Ovary (tissue), 9 donors: Measurements from ENCODE around the gene ABCC11. TPM values are rescaled to one million over a fixed set of nuclear protein-coding genes. Genes with fewer than 3 reads are reported as not detected.
"Not testable (repeated sequence)": the region's sequence is repeated elsewhere in the genome, so short reads cannot be mapped to it uniquely, and the experiment has no call there.

ENCODE experiments used
- DNase-seq, 5 donors: peaks; one replicate each; pipeline ENCODE4 v3.0.0-alpha.2; 2019 to 2020
- H3K27ac ChIP-seq, 2 donors: fragments of 200-600 bp; one replicate each; pipeline versions ENCODE4 v1.5.1 to v1.8.0; 2019 to 2022
- H3K27me3 ChIP-seq: fragments of 200-600 bp; one replicate; pipeline ENCODE4 v1.8.0; 2022
- H3K36me3 ChIP-seq: fragments of 200-600 bp; sonication (generic); one replicate; pipeline ENCODE4 v1.5.1; 2019
- H3K4me1 ChIP-seq: one replicate; pipeline ENCODE4 v1.8.1; 2013; ENCODE audit warnings: mild to moderate bottlenecking, moderate library complexity; ENCODE audit not compliant: insufficient read depth
- H3K4me3 ChIP-seq: fragments of 200-600 bp; sonication (generic); one replicate; pipeline ENCODE4 v1.5.1; 2017
- H3K9me3 ChIP-seq, 2 donors: fragments of 200-600 bp in 1 of 2; sonication (generic) in 1 of 2; one replicate each; pipeline versions ENCODE4 v1.5.1 to v1.8.1; 2013 to 2019; ENCODE audit warnings: mild to moderate bottlenecking in 1 of 2, moderate library complexity in 1 of 2
- CTCF ChIP-seq, 3 donors: fragments of 450-650 bp in 2 of 3; fragments of 200-600 bp in 1 of 3; IDR thresholded peaks; one replicate each; pipeline versions ENCODE4 v1.5.1 to v1.8.0; 2016 to 2022; ENCODE audit warnings: antibody characterized with exemption in 3 of 3, mild to moderate bottlenecking in 1 of 3
- EP300 ChIP-seq: sonication (generic); formaldehyde crosslinking; IDR thresholded peaks from one replicate; pipeline ENCODE4 v1.6.1; 2017; ENCODE audit warnings: antibody characterized with exemption
- POLR2A ChIP-seq: fragments of 450-650 bp; IDR thresholded peaks from one replicate; pipeline ENCODE4 v1.6.1; 2017; ENCODE audit warnings: antibody characterized with exemption, mild to moderate bottlenecking, moderate library complexity
- WGBS, 3 donors: extraction: QIAGEN DNeasy Blood & Tissue Kit in 1 of 3; methylation state at CpG; one replicate each; pipeline versions ENCODE4 v1.1.5 to v1.1.7; 2013 to 2017; 5-methylcytosine and 5-hydroxymethylcytosine counted together
- intact Hi-C, 4 donors: fragments of 100-400 bp; cut with DNase I; formaldehyde crosslinking; loops; one replicate each; pipeline versions ENCODE4 v1.11.0 to v1.15.1; 2022 to 2023
- polyA plus RNA-seq, 2 donors: library from polyadenylated mRNA; stranded (reverse); fragments of 200-250 nt in 1 of 2; fragments of 350-450 nt in 1 of 2; fragmentation: Illumina TruSeq in 1 of 2; extraction: RNeasy Lipid Tissue Mini Kit (QIAGEN cat#74804) in 1 of 2; gene quantifications; one replicate each; pipeline ENCODE4 v1.2.3, GENCODE V29; 2013 to 2014
- total RNA-seq, 7 donors: library from RNA; depleted of rRNA in 2 of 7; stranded (reverse); fragments of >200 nt in 2 of 7; fragmentation: NEBNext Ultra II Directional in 3 of 7; extraction: Animal tissue kit (Norgen Biotek cat#: 25700) in 3 of 7; gene quantifications; one replicate each; pipeline versions ENCODE4 v1.1.0 to v1.2.4, GENCODE V29; 2016 to 2023
- donor health status: DM: no; HTN: no; CAD: no; lungs with moderate emphysema.
- donor health status: DM: no; HTN: no; CAD: no.
- donor health status: Bipolar disorder and iron deficiency.
- donor health status: DM: yes; HTN: yes; CAD: no.
- donor health status: DM: no; HTN: no; CAD: no.
- donor health status: DM: yes; HTN: yes; CAD: no.

The ABCC11 gene
- total and polyA plus RNA-seq, 9 donors = 0.07 to 5.2 (median 0.22) TPM; not detected in 3

GRCh38 chr16:48172682-48173081 lies 74.7 kb downstream of the ABCC11 start:
- Histone ChIP-seq H3K36me3 (no peaks in the 10 kb centered on the region), H3K27me3 (no peaks in the 10 kb centered on the region), H3K9me3 (no peaks in the 10 kb centered on the region), H3K4me1 (no peaks in the 10 kb centered on the region), H3K4me3 (no peak overlapping the region), H3K27ac (no peak overlapping the region)
- TF ChIP-seq EP300 = no peak
- TF ChIP-seq POLR2A = no peak
- TF ChIP-seq CTCF (IDR thresholded peaks at IDR 0.05) = no peak
- no peak for DNase-seq
- WGBS, 3 donors = 61 to 72% (median 65%) methylated on average over 1 of the region's 1 CpG
- intact Hi-C loops = no loop called here

DNA sequence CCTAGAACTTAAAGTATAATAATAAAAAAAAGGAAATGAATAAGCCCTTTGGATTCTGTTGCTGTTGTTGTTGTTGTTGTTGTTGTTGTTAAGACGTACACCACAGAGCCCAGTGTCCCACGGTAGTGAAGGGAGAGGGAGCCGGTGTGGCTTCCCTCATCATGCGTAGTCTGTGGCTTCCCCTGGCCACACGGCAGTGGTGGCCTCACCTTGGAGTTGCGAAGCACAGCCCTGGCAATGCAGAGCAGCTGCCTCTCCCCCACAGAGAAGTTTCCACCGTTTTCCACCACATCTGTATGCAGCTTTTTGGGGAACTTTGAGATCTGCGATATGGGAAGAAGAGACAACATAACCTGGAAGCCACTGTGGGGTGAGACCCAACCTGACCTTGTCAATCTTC lies 77.4 kb downstream of the ABCC11 start:
- intact Hi-C loops = loop anchor here in 1 of 4 donors (10.0 kb wide), 1 partner anchor 1225 kb away; no protein-coding TSS in a partner anchor
- Histone ChIP-seq H3K4me1 (no peaks in the 10 kb centered on the region), H3K27me3 (no peaks in the 10 kb centered on the region), H3K9me3 (no peaks in the 10 kb centered on the region), H3K36me3 (no peaks in the 10 kb centered on the region), H3K27ac (no peak overlapping the region), H3K4me3 (no peak overlapping the region)
- WGBS, 3 donors = 75 to 78% (median 77%) methylated on average over 8 of the region's 8 CpGs
- DNase-seq = no peak
- no peak for TF ChIP-seq POLR2A

GRCh38 chr16:48168075-48168474 lies 79.3 kb downstream of the ABCC11 start:
- H3K4me3 ChIP-seq = no peak overlapping the region
- H3K4me1 ChIP-seq = no peaks in the 10 kb centered on the region
- no peaks in the 10 kb centered on the region for H3K36me3 ChIP-seq
- whole genome bisulfite sequencing, 3 donors = 70 to 74% (median 73%) methylated on average over 1 of the region's 1 CpG
- no peak for DNase-seq
- TF ChIP-seq CTCF (IDR thresholded peaks at IDR 0.05) = no peak
- H3K27me3 ChIP-seq = no peaks in the 10 kb centered on the region
- H3K9me3 ChIP-seq = no peaks in the 10 kb centered on the region
- no peak overlapping the region for H3K27ac ChIP-seq
- intact Hi-C loops = loop anchor here in 1 of 4 donors (10.0 kb wide), 1 partner anchor 1223 kb away; no protein-coding TSS in a partner anchor

- not testable (repeated sequence) for DNase-seq, H3K4me3 ChIP-seq, H3K4me1 ChIP-seq, H3K36me3 ChIP-seq, H3K27me3 ChIP-seq, H3K9me3 ChIP-seq, H3K27ac ChIP-seq
- intact Hi-C loops = loop anchor here in 1 of 4 donors (10.0 kb wide), 1 partner anchor 1222 kb away; no protein-coding TSS in a partner anchor
- 89 to 95% (median 93%) methylated on average over 5 of the region's 5 CpGs for WGBS, 3 donors
Measured at GRCh38 chr16:48166617-48167016, 80.7 kb downstream of the ABCC11 start.

DNA sequence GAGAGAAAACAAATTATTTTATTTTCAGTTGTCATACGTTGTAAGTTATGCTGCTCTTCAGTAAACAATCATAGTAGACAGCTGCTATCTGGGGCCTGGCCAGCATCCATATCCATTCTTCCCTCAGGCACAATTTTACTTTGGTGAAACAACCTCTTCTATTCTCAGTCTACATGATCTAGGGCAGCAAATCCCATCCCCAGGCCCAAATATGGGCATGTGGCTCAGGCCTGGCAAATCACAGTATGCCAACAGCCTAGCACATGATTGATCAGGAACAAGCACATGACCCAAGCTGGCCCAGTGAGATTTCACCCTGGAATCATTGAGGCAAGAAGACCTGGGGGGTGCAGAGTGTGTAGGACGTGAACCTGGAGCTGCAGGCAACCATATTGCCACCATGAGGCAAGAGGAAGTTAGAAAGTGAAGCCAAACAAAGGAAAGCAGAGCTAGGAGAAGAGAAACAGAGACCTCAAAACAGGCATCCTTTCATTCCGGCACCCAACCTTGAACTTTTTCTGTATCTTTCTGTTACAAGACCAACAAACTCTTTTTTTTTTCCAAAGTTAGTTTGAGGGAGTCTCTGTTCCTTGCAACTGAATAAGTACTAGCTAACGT lies 81.3 kb downstream of the ABCC11 start:
- Histone ChIP-seq H3K36me3 (no peaks in the 10 kb centered on the region), H3K9me3 (no peaks in the 10 kb centered on the region), H3K27me3 (no peaks in the 10 kb centered on the region), H3K4me1 (no peaks in the 10 kb centered on the region), H3K27ac (no peak overlapping the region), H3K4me3 (no peak overlapping the region)
- intact Hi-C loops = loop anchor here in 1 of 4 donors (10.0 kb wide), 1 partner anchor 1221 kb away; no protein-coding TSS in a partner anchor
- TF ChIP-seq CTCF (IDR thresholded peaks at IDR 0.05) (no peak), POLR2A (no peak), EP300 (no peak)
- DNase-seq = no peak
- WGBS, 3 donors = 54 to 66% (median 54%) methylated on average over 4 of the region's 4 CpGs
